ENCODE data around the gene GJC1. TPM values are rescaled to one million over a fixed set of nuclear protein-coding genes. Genes with fewer than 3 reads are reported as not detected.

The GJC1 gene
- total RNA-seq, 4 donors from 2014 or later: 7.4 to 32.3 (median 14.5) TPM

- ATAC-seq (ENCODE audit: low FRiP score) (no peak), DNase-seq (ENCODE audit: low spot score) (no peak)
- TF ChIP-seq CTCF (IDR thresholded peaks at IDR 0.05): no peak
These were observed 17.5 kb upstream of the GJC1 start, which contains the start of gene HIGD1B for GRCh38 chr17:44847586-44847985. Gene HIGD1B (plus strand): TSS chr17:44847883. CDS start chr17:44848153, 270 bp downstream.

- DNase-seq (ENCODE audit: low spot score) (no peak), ATAC-seq (ENCODE audit: low FRiP score) (no peak)
- TF ChIP-seq CTCF (IDR thresholded peaks at IDR 0.05): no peak
These were observed 16.1 kb upstream of the GJC1 start for GRCh38 chr17:44846206-44846605.

DNA sequence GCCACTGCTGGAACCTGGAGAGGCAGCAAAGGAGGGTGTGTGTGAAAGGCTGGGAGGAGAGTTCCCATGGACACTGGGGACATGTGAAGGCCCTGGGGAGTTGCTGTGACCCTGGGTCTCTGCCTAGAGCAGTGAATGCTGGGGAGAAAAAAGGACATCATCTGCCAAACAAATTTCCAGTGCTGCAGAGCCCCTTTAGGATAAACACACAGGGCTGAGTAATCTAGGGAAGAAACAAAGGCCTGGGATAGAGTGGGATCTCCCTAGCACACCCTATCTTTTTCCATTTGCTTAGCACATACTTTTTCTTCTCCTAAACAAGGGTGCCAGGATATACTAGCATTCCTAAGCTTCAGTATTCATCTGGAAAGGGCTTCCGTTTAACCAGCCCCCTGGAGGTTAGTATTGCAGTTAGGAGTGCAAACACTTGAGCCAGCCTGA is 14.3 kb upstream of the GJC1 start:
- ATAC-seq (ENCODE audit: low FRiP score) (no peak), DNase-seq (ENCODE audit: low spot score) (no peak)
- TF ChIP-seq CTCF (IDR thresholded peaks at IDR 0.05): no peak

- no peak for DNase-seq (ENCODE audit: low spot score)
- no peak for ATAC-seq (ENCODE audit: low FRiP score)
- TF ChIP-seq CTCF (IDR thresholded peaks at IDR 0.05): no peak
These were observed 12.7 kb upstream of the GJC1 start for GRCh38 chr17:44842748-44843147.

DNA sequence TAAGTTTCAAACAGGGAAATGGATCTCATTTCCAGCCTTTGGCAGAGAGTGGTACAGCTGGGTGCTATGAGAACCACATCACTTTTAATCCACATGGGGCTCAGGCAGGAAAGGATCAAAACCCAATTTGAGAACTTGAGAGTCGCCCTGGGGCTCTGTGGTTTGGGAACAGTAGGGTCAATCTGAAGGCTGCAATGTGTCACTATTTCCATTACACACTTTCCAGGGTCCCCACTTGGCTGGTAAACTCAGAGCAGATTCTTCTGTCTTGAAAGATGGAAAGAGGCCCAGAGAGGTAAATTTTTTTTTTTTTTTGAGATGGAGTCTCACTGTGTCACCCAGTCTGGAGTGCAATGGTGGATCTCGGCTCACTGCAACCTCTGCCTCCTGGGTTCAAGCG is 10.8 kb upstream of the GJC1 start:
- ATAC-seq (ENCODE audit: low FRiP score) (no peak), DNase-seq (ENCODE audit: low spot score) (no peak)
- TF ChIP-seq CTCF (IDR thresholded peaks at IDR 0.05): no peak

DNA sequence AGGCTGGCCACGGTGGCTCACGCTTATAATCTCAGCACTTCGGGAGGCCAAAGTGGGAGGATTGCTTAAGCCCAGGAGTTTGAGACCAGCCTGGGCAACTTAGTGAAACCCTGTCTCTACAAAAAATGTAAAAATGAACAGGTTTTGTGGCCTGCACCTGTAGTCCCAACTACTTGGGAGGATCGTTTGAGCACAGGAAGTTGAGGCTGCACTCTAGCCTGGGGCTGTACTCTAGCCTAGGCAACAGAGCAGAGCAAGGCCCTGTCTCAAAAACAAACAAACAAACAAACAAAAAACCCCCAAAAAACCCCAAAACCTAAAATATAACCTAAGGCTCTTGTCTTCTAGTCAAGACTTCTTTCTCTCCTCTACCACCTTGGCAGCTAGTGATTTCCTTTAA is 10.2 kb upstream of the GJC1 start:
- no peak for ATAC-seq (ENCODE audit: low FRiP score)
- no peak for DNase-seq (ENCODE audit: low spot score)
- no peak for TF ChIP-seq CTCF (IDR thresholded peaks at IDR 0.05)

- TF ChIP-seq CTCF (IDR thresholded peaks at IDR 0.05): no peak
- ATAC-seq (ENCODE audit: low FRiP score): no peak
- DNase-seq (ENCODE audit: low spot score): no peak
These were observed 7.1 kb upstream of the GJC1 start for GRCh38 chr17:44837196-44837595.
